Measurements from ENCODE around the gene SKP1. TPM values are rescaled to one million over a fixed set of nuclear protein-coding genes. Genes with fewer than 3 reads are reported as not detected.

Gene SKP1
- polyA plus RNA-seq, 3 donors = 182 to 787 (median 735) TPM

- Histone ChIP-seq H2AFZ (ENCODE audit: insufficient read depth, low read depth, low read length, poor library complexity, severe bottlenecking) (no peak overlapping the region), H3K4me2 (replicated peaks; ENCODE audit: extremely low read depth, low read length, poor library complexity, severe bottlenecking) (no peak overlapping the region), H3K27ac (ENCODE audit: low read depth in 1 of 2, low read length in 2 of 2) (no peak overlapping the region), H3K4me1 (ENCODE audit: control insufficient read depth in 1 of 2, insufficient read depth in 2 of 2, low read length in 2 of 2) (peaks cover 3 to 5% of the 10 kb centered on the region in 2 donors), H3K79me2 (ENCODE audit: insufficient read depth, low read length) (no peaks in the 10 kb centered on the region), H4K20me1 (ENCODE audit: insufficient read depth, low read length) (peaks cover 21% of the 10 kb centered on the region), H3K4me3 (replicated peaks in 1 of 3; ENCODE audit: low read depth in 2 of 3, low read length in 3 of 3) (no peak overlapping the region), H3K9me3 (replicated peaks in 1 of 2; ENCODE audit: control insufficient read depth in 1 of 2, insufficient read depth in 1 of 2, low read length in 2 of 2) (no peaks in the 10 kb centered on the region), H3K27me3 (ENCODE audit: control insufficient read depth in 2 of 2, insufficient read depth in 2 of 2, low read length in 2 of 2) (no peaks in the 10 kb centered on the region), H3K36me3 (replicated peaks in 1 of 2; ENCODE audit: control insufficient read depth in 1 of 2, insufficient read depth in 2 of 2, low read length in 2 of 2) (peaks cover 5 to 39% of the 10 kb centered on the region in 2 donors), H3K9ac (ENCODE audit: insufficient read depth, low read length, poor library complexity, severe bottlenecking) (no peak overlapping the region)
- intact Hi-C loops (cut with micrococcal nuclease) = no loop called here
- TF ChIP-seq CTCF (IDR thresholded peaks at IDR 0.05) = no peak
- DNase-seq = no peak
- H3K4me3 Mint-ChIP-seq = no peak overlapping the region
- H3K4me1 Mint-ChIP-seq = peaks cover 12% of the 10 kb centered on the region
- WGBS (ENCODE audit: insufficient coverage) = 96% methylated on average over 6 of the region's 7 CpGs
- peaks cover 0 to 2% (median 0%) of the 10 kb centered on the region in 7 donors for H3K9me3 Mint-ChIP-seq
- H3K27ac Mint-ChIP-seq = peak overlapping the region in 1 of 7 donors; percentile 2
- H3K36me3 Mint-ChIP-seq = peaks cover 22 to 35% of the 10 kb centered on the region in 2 donors
- H3K27me3 Mint-ChIP-seq (ENCODE audit: low read depth in 3 of 3) = peaks cover 0 to 2% (median 0%) of the 10 kb centered on the region in 3 donors
Observed at GRCh38 chr5:134135091-134135655, 41.6 kb downstream of the SKP1 start.

DNA sequence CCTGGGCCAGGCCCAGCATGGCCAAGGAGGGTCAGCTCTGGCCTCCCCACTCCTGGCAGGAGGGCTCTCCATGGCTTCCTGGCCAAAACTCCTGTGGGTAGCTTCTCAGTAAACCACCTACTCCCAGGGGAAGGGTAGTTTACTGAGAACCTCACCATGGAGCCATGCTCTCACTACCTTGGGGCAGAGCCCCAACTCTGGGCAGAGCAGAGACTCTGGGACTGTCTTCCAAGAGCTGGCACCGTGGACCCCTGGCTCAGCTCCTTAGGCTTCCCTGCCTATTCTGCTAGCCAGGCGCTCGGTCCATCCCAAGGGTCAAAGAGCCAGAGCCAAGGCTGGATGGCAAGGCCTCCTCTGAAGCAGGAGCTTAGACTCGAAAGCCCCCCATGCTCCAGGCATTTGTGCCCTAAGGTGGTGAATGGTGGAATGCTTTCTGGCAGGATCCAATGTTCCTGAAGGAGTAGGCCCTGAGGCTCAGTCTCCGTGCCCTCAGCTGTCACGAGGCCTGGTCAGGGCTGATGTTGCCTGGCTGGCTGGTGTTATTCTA is 42.7 kb downstream of the SKP1 start:
- WGBS (ENCODE audit: insufficient coverage) = 100% methylated on average over 3 of the region's 6 CpGs
- Histone ChIP-seq H3K27ac (ENCODE audit: low read depth in 1 of 2, low read length in 2 of 2) (no peak overlapping the region), H3K9ac (ENCODE audit: insufficient read depth, low read length, poor library complexity, severe bottlenecking) (no peak overlapping the region), H3K27me3 (ENCODE audit: control insufficient read depth in 2 of 2, insufficient read depth in 2 of 2, low read length in 2 of 2) (no peaks in the 10 kb centered on the region), H3K4me2 (replicated peaks; ENCODE audit: extremely low read depth, low read length, poor library complexity, severe bottlenecking) (no peak overlapping the region), H3K36me3 (replicated peaks in 1 of 2; ENCODE audit: control insufficient read depth in 1 of 2, insufficient read depth in 2 of 2, low read length in 2 of 2) (peaks cover 5 to 32% of the 10 kb centered on the region in 2 donors), H3K79me2 (ENCODE audit: insufficient read depth, low read length) (no peaks in the 10 kb centered on the region), H3K4me3 (replicated peaks in 1 of 3; ENCODE audit: low read depth in 2 of 3, low read length in 3 of 3) (no peak overlapping the region), H2AFZ (ENCODE audit: insufficient read depth, low read depth, low read length, poor library complexity, severe bottlenecking) (no peak overlapping the region), H3K9me3 (replicated peaks in 1 of 2; ENCODE audit: control insufficient read depth in 1 of 2, insufficient read depth in 1 of 2, low read length in 2 of 2) (no peaks in the 10 kb centered on the region), H4K20me1 (ENCODE audit: insufficient read depth, low read length) (peaks cover 12% of the 10 kb centered on the region), H3K4me1 (ENCODE audit: control insufficient read depth in 1 of 2, insufficient read depth in 2 of 2, low read length in 2 of 2) (peaks cover 3 to 5% of the 10 kb centered on the region in 2 donors)
- Mint-ChIP-seq H3K27ac (no peak overlapping the region), H3K9me3 (peaks cover 0 to 2% (median 0%) of the 10 kb centered on the region in 7 donors), H3K4me1 (peaks cover 12% of the 10 kb centered on the region), H3K27me3 (ENCODE audit: low read depth in 3 of 3) (peaks cover 0 to 2% (median 0%) of the 10 kb centered on the region in 3 donors), H3K4me3 (no peak overlapping the region), H3K36me3 (peaks cover 21 to 33% of the 10 kb centered on the region in 2 donors)
- no peak for TF ChIP-seq CTCF (IDR thresholded peaks at IDR 0.05)
- intact Hi-C loops (cut with micrococcal nuclease) = no loop called here
- no peak for DNase-seq

All from CD14-positive monocyte (primary cell).